GM19240 (cell line): ENCODE data around the gene KCNK15.
"Not testable (repeated sequence)": the region's sequence is repeated elsewhere in the genome, so short reads cannot be mapped to it uniquely, and the experiment has no call there.

ENCODE experiments used
- DNase-seq: peaks from one replicate; pipeline ENCODE4 v3.0.0; 2011; ENCODE audit warnings: low spot score; ENCODE audit not compliant: insufficient read length

The KCNK15 gene

GRCh38 chr20:44758247-44759101 lies 12.8 kb downstream of the KCNK15 start:
- DNase-seq = no peak

GRCh38 chr20:44759595-44759994 lies 13.9 kb downstream of the KCNK15 start:
- DNase-seq = no peak

- no peak for DNase-seq
These were observed 15.8 kb downstream of the KCNK15 start for GRCh38 chr20:44761423-44761822.

GRCh38 chr20:44762466-44763140 lies 16.9 kb downstream of the KCNK15 start:
- DNase-seq = no peak

- not testable (repeated sequence) for DNase-seq
These were observed 18.1 kb downstream of the KCNK15 start for GRCh38 chr20:44763798-44764197.

- no peak for DNase-seq
These were observed 19.4 kb downstream of the KCNK15 start for GRCh38 chr20:44765091-44765490.

- no peak for DNase-seq
These were observed 20.2 kb downstream of the KCNK15 start for GRCh38 chr20:44765701-44766347.

GRCh38 chr20:44768256-44768655 lies 22.6 kb downstream of the KCNK15 start:
- no peak for DNase-seq

- DNase-seq = no peak
These were observed 23.3 kb downstream of the KCNK15 start for GRCh38 chr20:44768854-44769480.

GRCh38 chr20:44769481-44769863 lies 23.8 kb downstream of the KCNK15 start:
- no peak for DNase-seq

- no peak for DNase-seq
These were observed 25.0 kb downstream of the KCNK15 start for GRCh38 chr20:44770484-44771171.

- no peak for DNase-seq
These were observed 25.5 kb downstream of the KCNK15 start for GRCh38 chr20:44771172-44771535.

GRCh38 chr20:44772636-44773035 lies 27.0 kb downstream of the KCNK15 start:
- DNase-seq = no peak

GRCh38 chr20:44773070-44773829 lies 27.6 kb downstream of the KCNK15 start:
- no peak for DNase-seq

- DNase-seq = no peak
These were observed 31.3 kb downstream of the KCNK15 start for GRCh38 chr20:44776980-44777379.

- peak; percentile 36 for DNase-seq
These were observed 34.6 kb downstream of the KCNK15 start for GRCh38 chr20:44780226-44780625.

GRCh38 chr20:44781118-44781517 lies 35.5 kb downstream of the KCNK15 start:
- DNase-seq = no peak

GRCh38 chr20:44781791-44782190 lies 36.1 kb downstream of the KCNK15 start:
- no peak for DNase-seq

- DNase-seq = no peak
These were observed 39.0 kb downstream of the KCNK15 start for GRCh38 chr20:44784688-44785087.

GRCh38 chr20:44785768-44786167 lies 40.1 kb downstream of the KCNK15 start:
- DNase-seq = no peak

GRCh38 chr20:44787299-44787698 lies 41.6 kb downstream of the KCNK15 start:
- DNase-seq = no peak
